ENCODE data around the gene RNF19B.
"Not testable (repeated sequence)": the region's sequence is repeated elsewhere in the genome, so short reads cannot be mapped to it uniquely, and the experiment has no call there.

DNA sequence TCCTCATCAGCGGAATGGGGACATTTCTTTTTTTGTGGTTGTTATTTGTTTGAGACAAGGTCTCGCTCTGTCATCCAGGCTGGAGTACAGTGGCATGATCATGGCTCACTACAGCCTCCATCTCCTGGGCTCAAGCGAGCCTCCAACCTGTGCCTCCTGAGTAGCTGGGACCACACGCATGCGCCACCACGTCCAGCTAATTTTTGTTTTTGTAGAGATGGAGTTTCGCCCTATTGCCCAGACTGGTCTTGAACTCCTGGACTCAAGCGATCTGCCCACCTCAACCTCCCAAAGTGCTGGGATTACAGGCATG is 28.7 kb upstream of the RNF19B start:
- TF ChIP-seq, protein P1, sequence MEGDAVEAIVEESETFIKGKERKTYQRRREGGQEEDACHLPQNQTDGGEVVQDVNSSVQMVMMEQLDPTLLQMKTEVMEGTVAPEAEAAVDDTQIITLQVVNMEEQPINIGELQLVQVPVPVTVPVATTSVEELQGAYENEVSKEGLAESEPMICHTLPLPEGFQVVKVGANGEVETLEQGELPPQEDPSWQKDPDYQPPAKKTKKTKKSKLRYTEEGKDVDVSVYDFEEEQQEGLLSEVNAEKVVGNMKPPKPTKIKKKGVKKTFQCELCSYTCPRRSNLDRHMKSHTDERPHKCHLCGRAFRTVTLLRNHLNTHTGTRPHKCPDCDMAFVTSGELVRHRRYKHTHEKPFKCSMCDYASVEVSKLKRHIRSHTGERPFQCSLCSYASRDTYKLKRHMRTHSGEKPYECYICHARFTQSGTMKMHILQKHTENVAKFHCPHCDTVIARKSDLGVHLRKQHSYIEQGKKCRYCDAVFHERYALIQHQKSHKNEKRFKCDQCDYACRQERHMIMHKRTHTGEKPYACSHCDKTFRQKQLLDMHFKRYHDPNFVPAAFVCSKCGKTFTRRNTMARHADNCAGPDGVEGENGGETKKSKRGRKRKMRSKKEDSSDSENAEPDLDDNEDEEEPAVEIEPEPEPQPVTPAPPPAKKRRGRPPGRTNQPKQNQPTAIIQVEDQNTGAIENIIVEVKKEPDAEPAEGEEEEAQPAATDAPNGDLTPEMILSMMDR (IDR thresholded peaks at IDR 0.05; ENCODE audit: borderline replicate concordance, extremely low read depth, low read length, poor library complexity, severe bottlenecking): not testable (repeated sequence)
- TF ChIP-seq EZH2 (IDR thresholded peaks at IDR 0.05; ENCODE audit: borderline replicate concordance, low read depth, low read length, severe bottlenecking): not testable (repeated sequence)
